Smooth muscle cell of the brain vasculature (primary cell): ENCODE results near the gene NPPA.

Source experiments
- DNase-seq: peaks from one replicate; pipeline ENCODE4 v3.0.0-alpha.2; 2012; ENCODE audit warnings: low read depth, low spot score

NPPA gene

DNA sequence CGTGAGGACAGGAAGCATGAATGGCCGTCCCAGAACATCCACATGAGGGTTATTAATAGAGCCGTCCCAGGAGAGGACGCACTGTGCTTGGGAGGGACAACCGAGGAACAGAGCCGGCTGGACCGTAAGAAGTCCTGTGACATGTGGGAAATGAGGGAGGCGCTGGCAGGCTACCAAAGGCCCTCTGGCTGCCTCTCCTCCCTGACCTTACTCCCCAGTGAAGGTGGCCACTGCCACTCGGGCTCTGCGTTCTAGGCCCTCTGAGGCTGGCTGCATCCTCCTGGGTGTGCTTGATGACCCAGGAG, 26.6 kb upstream of the NPPA start:
- DNase-seq = no peak

- no peak for DNase-seq
Observed at GRCh38 chr1:11873395-11874257, 26.0 kb upstream of the NPPA start.

DNA sequence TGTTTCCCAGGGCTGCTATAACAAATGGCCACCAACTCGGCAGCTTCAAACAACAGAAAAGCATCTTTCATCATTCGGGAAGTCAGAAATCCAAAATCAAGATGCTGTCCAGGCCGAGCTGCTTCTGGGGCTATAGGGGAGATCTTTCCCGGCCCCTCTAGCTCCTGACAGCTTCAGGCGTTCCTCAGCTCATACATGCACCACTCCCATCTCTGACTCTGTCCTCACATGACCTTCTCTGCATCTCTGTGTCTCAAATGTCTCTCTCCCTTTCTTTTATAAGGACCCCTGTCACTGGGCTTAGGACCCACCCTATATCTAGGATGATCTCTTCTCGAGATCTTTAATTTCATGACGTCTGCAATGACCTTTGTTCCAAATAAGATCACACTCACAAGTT, 25.0 kb upstream of the NPPA start:
- no peak for DNase-seq

GRCh38 chr1:11869650-11870207, 22.1 kb upstream of the NPPA start:
- DNase-seq = no peak

DNA sequence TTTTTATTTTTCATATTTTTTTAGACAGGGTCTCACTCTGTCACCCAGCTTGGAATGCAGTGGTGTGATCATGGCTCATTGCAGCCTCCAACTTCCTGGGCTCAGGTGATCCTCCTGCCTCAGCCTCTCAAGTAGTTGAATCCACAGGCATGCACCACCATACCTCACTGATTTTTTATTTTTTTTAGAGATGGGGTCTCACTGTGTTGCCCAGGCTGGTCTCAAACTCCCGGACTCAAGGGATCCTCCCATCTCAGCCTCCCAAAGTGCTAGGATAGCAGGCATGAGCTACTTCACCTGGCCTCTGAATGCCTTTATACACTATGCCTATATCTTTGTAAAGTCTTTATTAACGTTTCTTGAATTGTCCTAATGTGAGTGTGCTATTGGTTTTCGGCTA, 21.5 kb upstream of the NPPA start:
- no peak for DNase-seq

GRCh38 chr1:11868331-11868980, 20.9 kb upstream of the NPPA start:
- DNase-seq = no peak

- no peak for DNase-seq
Observed at GRCh38 chr1:11862890-11863289, 15.3 kb upstream of the NPPA start.

- no peak for DNase-seq
Observed at GRCh38 chr1:11860587-11860986, 13.0 kb upstream of the NPPA start.

DNA sequence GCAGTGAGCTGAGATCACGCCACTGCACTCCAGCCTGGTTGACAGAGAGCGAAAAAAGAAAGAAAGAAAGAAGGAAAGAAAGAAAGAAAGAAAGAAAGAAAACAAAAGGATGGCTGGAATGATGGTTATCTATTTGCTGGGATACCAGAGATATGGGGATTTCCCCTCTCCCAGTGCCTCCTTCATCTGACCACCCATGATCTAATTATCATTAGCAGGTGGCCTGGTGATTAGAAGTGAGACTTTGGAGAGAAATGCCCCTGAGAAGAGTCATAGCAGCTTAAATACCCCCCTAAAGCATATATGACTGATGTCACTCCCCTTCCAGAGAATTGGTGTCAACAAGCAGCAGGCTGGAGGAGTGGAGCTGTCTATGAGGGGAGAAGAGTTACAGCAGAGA, 12.5 kb upstream of the NPPA start:
- DNase-seq = no peak

- peak; percentile 13 for DNase-seq
Observed at GRCh38 chr1:11858968-11859871, 11.6 kb upstream of the NPPA start.

DNA sequence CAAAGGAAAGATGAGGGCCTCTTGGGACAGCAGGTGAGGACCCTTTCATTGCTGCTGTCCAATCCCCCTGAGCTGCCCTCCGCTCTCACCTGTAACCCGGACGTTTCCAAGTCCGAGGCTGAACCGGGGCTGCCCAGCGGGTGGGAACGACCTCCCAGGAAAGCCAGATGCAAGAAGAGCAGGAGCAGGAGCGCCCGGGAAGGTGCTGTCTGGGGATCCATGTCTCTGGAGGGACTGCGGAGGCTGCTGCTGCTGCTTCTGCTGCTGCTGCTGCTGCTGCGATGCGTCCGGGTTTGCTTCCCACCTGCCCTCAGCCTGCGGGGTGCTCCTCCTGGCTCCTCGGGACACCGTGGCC, 11.0 kb upstream of the NPPA start, which contains the start of gene NPPB:
TSS of gene NPPB (minus strand) at position 333 of the 355 bp plus-strand sequence. CDS start at position 221, 112 bp downstream.
- no peak for DNase-seq

- DNase-seq = no peak
Observed at GRCh38 chr1:11858158-11858557, 10.6 kb upstream of the NPPA start.

GRCh38 chr1:11857164-11857851, 9.7 kb upstream of the NPPA start:
- DNase-seq = no peak

GRCh38 chr1:11856698-11857097, 9.1 kb upstream of the NPPA start:
- no peak for DNase-seq

- DNase-seq = no peak
Observed at GRCh38 chr1:11855430-11855829, 7.8 kb upstream of the NPPA start.

DNA sequence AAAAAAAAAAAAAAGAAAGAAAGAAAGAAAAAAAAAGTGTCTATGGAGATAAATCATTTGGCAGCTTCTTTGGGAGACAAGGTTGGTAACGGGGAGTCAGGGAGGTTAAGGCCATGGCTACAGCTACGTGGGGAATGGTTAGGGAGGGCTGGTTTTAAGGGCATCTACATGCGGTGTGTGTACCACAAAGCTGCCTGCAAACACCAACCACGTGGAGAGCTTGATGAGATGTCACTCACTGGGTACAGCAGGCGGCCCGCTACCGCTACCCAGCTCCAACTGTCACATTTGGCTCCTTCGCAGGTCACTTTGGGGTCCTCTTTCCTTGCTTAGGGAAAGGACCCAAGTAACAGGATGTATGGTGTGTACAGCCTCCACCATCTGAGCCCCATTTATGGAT, 6.9 kb upstream of the NPPA start:
- DNase-seq = no peak

DNA sequence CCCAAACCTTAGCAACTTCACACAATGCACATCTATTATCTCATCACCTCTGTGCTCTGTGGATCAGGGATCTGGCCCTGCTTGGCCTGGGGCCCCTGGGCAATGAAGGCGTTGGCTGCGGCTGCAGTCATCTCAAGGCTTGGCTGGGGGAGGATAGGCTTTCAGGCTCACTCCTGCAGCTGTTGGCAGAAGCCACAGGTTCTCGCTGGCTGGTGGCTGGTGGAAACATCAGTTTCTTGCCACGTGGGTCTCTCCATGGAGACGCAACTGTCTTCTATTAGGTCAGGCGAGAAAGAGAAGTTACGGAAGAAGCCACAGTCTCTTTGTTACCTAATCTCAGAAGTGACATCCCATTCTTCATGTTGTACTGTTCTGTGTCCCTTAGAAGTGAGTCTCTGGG, 3.6 kb upstream of the NPPA start:
- DNase-seq = no peak

GRCh38 chr1:11850156-11850555, 2.6 kb upstream of the NPPA start:
- DNase-seq = no peak

DNA sequence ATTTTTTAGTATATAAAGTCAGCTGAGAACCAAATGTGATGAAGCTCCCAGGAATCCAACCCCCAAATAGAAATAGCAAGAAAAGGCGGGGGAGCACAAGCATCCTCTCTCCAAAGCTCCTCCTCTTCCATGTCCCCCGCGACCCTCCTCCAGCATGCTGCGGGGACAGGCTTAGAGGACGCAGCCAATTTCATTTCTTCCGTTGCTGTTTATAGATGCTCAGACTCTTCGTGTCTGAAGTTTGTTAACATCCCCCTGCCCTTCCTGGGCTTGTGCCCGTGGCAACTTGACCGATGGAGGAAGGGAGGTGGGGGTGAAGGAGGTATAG, 754 bp upstream of the NPPA start:
- no peak for DNase-seq

DNA sequence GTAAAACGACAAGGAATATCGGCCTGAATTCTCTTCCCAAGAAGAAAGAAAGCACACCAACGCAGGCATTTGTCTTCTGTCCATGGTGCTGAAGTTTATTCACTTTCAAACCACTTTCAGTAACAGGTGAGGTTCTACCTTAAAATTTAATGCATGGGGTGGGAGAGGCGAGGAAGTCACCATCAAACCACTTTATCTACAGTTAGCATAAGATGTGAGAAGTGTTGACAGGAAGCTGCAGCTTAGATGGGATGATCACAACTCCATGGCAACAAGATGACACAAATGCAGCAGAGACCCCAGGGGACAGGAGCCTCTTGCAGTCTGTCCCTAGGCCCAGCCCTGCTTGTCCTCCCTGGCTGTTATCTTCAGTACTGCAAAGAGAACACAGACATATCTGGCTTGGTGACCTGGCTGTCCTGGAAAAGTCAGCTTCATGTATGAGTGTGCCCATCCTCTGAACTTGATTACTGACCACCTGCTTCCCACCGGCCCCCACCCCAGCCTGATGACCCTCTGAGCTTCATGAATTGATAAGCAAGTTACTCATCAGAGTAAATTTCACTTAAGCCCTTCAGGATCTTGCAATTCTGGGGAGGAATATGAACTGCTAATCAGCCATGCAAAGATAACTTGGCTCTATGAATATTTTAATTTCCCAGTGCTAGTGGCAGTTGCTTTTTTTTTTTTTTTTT, 1.8 kb downstream of the NPPA start:
- no peak for DNase-seq
